H1 (cell line): ENCODE measurements around the gene CPSF7. TPM values are rescaled to one million over a fixed set of nuclear protein-coding genes. Genes with fewer than 3 reads are reported as not detected.

ENCODE experiments used
- polyA plus RNA-seq, 7 experiments: library from polyadenylated mRNA; depleted of rRNA in 3 of 7; stranded (reverse) in 5 of 7; unstranded in 2 of 7; fragments of >200 nt in 5 of 7; fragments of 200-250 nt in 2 of 7; gene quantifications; 1 replicate in 5 of 7; 2 replicates in 1 of 7; 4 replicates in 1 of 7; pipeline versions ENCODE4 v1.2.1 to v1.2.3, GENCODE V29; 2011 to 2013; ENCODE audit warnings: missing spikeins in 2 of 7, mixed read lengths in 2 of 7
- small RNA-seq: library from polyadenylated mRNA; stranded (forward); fragments of <200 nt; extraction: miRNeasy Mini kit (QIAGEN cat#:217004); gene quantifications from one replicate; pipeline ENCODE3, GENCODE V24; 2013; ENCODE audit not compliant: insufficient read depth
- total RNA-seq: library from RNA; stranded (reverse); fragmentation: NEBNext Ultra II Directional; extraction: Animal tissue kit (Norgen Biotek cat#: 25700); gene quantifications from 2 replicates; pipeline ENCODE4 v1.2.1, GENCODE V29; 2021

CPSF7 gene
- total and polyA plus RNA-seq, 2 of the 8 experiments (the other 6 are each of a cell fraction or from before 2014, with no cell fraction given) = 95.9 to 122 TPM

Small RNA genes lying within 50 kb of the gene (small RNA-seq; reads per million reads assigned to genes)
- not detected for gene RN7SL23P

Other genes with a start within 250 kb of the CPSF7 start
- gene PGA3, start 226.5 kb downstream of the CPSF7 start, total RNA-seq = not detected in 2 replicates
- 0.20 TPM in 1 of 2 replicates, not detected in the other for gene PGA3, start 226.5 kb downstream of the CPSF7 start, polyA plus RNA-seq (2011; rRNA removed)
- not detected in 2 replicates for gene PGA4, start 207.6 kb downstream of the CPSF7 start, total RNA-seq
- gene PGA4, start 207.6 kb downstream of the CPSF7 start, polyA plus RNA-seq (2011; rRNA removed) = 1.3 and 2.0 TPM in 2 replicates
- 0.67 and 0.84 TPM in 2 replicates for gene PGA5, start 188.8 kb downstream of the CPSF7 start, total RNA-seq
- gene PGA5, start 188.8 kb downstream of the CPSF7 start, polyA plus RNA-seq (2011; rRNA removed) = 2.0 and 2.5 TPM in 2 replicates
- gene VWCE, start 134.7 kb downstream of the CPSF7 start, total RNA-seq = 12.3 and 14.5 TPM in 2 replicates
- 9.5 and 16.8 TPM in 2 replicates for gene VWCE, start 134.7 kb downstream of the CPSF7 start, polyA plus RNA-seq (2011; rRNA removed)
- 275 and 283 TPM in 2 replicates for gene DDB1, start 96.9 kb downstream of the CPSF7 start, total RNA-seq
- 239 and 306 TPM in 2 replicates for gene DDB1, start 96.9 kb downstream of the CPSF7 start, polyA plus RNA-seq (2011; rRNA removed)
- 53.5 and 56.0 TPM in 2 replicates for gene TKFC, start 96.7 kb downstream of the CPSF7 start, total RNA-seq
- 55.0 and 84.1 TPM in 2 replicates for gene TKFC, start 96.7 kb downstream of the CPSF7 start, polyA plus RNA-seq (2011; rRNA removed)
- 29.6 and 32.5 TPM in 2 replicates for gene CYB561A3, start 68.1 kb downstream of the CPSF7 start, total RNA-seq
- 41.2 and 58.0 TPM in 2 replicates for gene CYB561A3, start 68.1 kb downstream of the CPSF7 start, polyA plus RNA-seq (2011; rRNA removed)
- gene TMEM138, start 67.6 kb downstream of the CPSF7 start, total RNA-seq = 32.9 and 35.3 TPM in 2 replicates
- 48.6 and 59.0 TPM in 2 replicates for gene TMEM138, start 67.6 kb downstream of the CPSF7 start, polyA plus RNA-seq (2011; rRNA removed)
- 20.7 and 24.3 TPM in 2 replicates for gene TMEM216, start 37.4 kb downstream of the CPSF7 start, total RNA-seq
- 71.3 and 103 TPM in 2 replicates for gene TMEM216, start 37.4 kb downstream of the CPSF7 start, polyA plus RNA-seq (2011; rRNA removed)
- gene SDHAF2, start 149 bp upstream of the CPSF7 start, total RNA-seq = 41.0 and 44.8 TPM in 2 replicates
- 81.1 and 114 TPM in 2 replicates for gene SDHAF2, start 149 bp upstream of the CPSF7 start, polyA plus RNA-seq (2011; rRNA removed)
- gene LRRC10B, start 78.8 kb upstream of the CPSF7 start, total RNA-seq = 0.47 and 0.61 TPM in 2 replicates
- gene LRRC10B, start 78.8 kb upstream of the CPSF7 start, polyA plus RNA-seq (2011; rRNA removed) = 0.71 and 1.1 TPM in 2 replicates
- gene SYT7, start 151.1 kb upstream of the CPSF7 start, total RNA-seq = 10.5 and 10.6 TPM in 2 replicates
- gene SYT7, start 151.1 kb upstream of the CPSF7 start, polyA plus RNA-seq (2011; rRNA removed) = 9.6 and 14.4 TPM in 2 replicates